Neural cell (in vitro differentiated cells): Measurements from ENCODE around the gene AKR1B1.

Source experiments
- EP300 ChIP-seq: fragments of 450-650 bp; conservative IDR thresholded peaks from 2 replicates; pipeline ENCODE4 v1.6.1; 2014; ENCODE audit warnings: antibody characterized with exemption, mild to moderate bottlenecking, moderate library complexity; ENCODE audit not compliant: poor library complexity, severe bottlenecking
- EZH2 ChIP-seq: fragments of 200-600, 300-800 bp; shearing (Covaris generic), sonication (generic); IDR thresholded peaks from 2 replicates; pipeline ENCODE4 v1.6.1; 2014; ENCODE audit warnings: antibody characterized with exemption, low read length, borderline replicate concordance, mild to moderate bottlenecking; ENCODE audit not compliant: insufficient read depth, poor library complexity, severe bottlenecking
- POLR2AphosphoS5 ChIP-seq: IDR thresholded peaks from 2 replicates; pipeline ENCODE4 v1.6.1; 2012
- TAF1 ChIP-seq: IDR thresholded peaks from 2 replicates; pipeline ENCODE4 v1.6.1; 2012; ENCODE audit warnings: low read depth
- TF ChIP-seq, protein P1 (sequence below): fragments of 450-650 bp; IDR thresholded peaks from 2 replicates; pipeline ENCODE4 v1.5.1; 2014; ENCODE audit warnings: antibody characterized with exemption, mild to moderate bottlenecking, moderate library complexity; ENCODE audit not compliant: poor library complexity, severe bottlenecking

DNA sequence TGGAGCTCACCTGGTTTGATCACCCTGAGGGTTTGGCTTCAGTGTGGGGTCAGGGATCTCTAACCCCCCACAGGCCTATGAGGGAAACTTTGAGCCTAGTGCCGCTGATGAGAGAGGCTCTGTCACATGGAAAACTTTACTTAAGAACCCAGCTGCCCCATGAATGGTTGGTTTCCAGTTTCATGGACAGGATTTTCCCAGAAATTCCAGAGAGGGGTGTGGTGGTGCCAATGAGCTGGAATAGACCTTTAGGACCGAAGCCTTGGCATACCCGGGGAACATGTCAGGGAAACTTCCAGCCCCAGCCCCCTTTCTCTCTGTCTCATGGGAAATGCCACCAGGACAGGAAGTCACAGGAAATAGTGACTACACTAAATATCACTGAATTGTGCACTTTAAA, 36.9 kb downstream of the AKR1B1 start:
- TF ChIP-seq TAF1: no peak
- TF ChIP-seq, protein P1, sequence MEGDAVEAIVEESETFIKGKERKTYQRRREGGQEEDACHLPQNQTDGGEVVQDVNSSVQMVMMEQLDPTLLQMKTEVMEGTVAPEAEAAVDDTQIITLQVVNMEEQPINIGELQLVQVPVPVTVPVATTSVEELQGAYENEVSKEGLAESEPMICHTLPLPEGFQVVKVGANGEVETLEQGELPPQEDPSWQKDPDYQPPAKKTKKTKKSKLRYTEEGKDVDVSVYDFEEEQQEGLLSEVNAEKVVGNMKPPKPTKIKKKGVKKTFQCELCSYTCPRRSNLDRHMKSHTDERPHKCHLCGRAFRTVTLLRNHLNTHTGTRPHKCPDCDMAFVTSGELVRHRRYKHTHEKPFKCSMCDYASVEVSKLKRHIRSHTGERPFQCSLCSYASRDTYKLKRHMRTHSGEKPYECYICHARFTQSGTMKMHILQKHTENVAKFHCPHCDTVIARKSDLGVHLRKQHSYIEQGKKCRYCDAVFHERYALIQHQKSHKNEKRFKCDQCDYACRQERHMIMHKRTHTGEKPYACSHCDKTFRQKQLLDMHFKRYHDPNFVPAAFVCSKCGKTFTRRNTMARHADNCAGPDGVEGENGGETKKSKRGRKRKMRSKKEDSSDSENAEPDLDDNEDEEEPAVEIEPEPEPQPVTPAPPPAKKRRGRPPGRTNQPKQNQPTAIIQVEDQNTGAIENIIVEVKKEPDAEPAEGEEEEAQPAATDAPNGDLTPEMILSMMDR: no peak
- no peak for TF ChIP-seq POLR2AphosphoS5
- TF ChIP-seq EZH2: no peak
- TF ChIP-seq EP300: no peak
